ENCODE measurements around the gene LIMK1. TPM values are rescaled to one million over a fixed set of nuclear protein-coding genes. Genes with fewer than 3 reads are reported as not detected.

Gene LIMK1
- total RNA-seq, 1 experiment from 2014 or later = 56.3 TPM

GRCh38 chr7:74039337-74039736 lies 44.3 kb upstream of the LIMK1 start:
- ChIA-PET RAD21 (ENCODE audit: low non-redundant PET in 1 of 2, low total read pairs in 2 of 2, uncharacterized antibody in 2 of 2, unreplicated experiment in 2 of 2) (no interaction called here), POLR2A (no interaction called here), CTCF (interaction anchor here (5.4 kb wide), 1 partner anchor 12 kb away, joined by 29 read pairs; the partner anchor contains the start of gene ELN)
- Histone ChIP-seq H3K36me3 (ENCODE audit: control insufficient read depth in 1 of 2, insufficient read depth in 2 of 2, low read length in 2 of 2) (no peaks in the 10 kb centered on the region), H4K20me1 (ENCODE audit: insufficient read depth) (no peaks in the 10 kb centered on the region), H3K9me2 (ENCODE audit: insufficient read depth) (no peaks in the 10 kb centered on the region), H3K79me2 (ENCODE audit: insufficient read depth, low read length) (no peaks in the 10 kb centered on the region), H3K9ac (ENCODE audit: low read length) (no peak overlapping the region), H3K4me2 (ENCODE audit: low read length) (no peak overlapping the region), H3K9me3 (ENCODE audit: control insufficient read depth in 1 of 2, insufficient read depth in 1 of 2, low read depth in 1 of 2, low read length in 2 of 2) (no peaks in the 10 kb centered on the region), H3K4me1 (ENCODE audit: control insufficient read depth in 1 of 2, insufficient read depth in 2 of 2, low read length in 2 of 2) (peaks cover 6 to 7% of the 10 kb centered on the region in 2 experiments), H3K4me3 (replicated peaks in 1 of 2; ENCODE audit: low read depth in 1 of 2, low read length in 2 of 2) (no peak overlapping the region), H3K27ac (ENCODE audit: low read depth, low read length) (peak overlapping the region; percentile 10; the same call in 1 of the 2 replicates), H2AFZ (ENCODE audit: low read depth, low read length, poor library complexity, severe bottlenecking) (no peak overlapping the region), H3K27me3 (ENCODE audit: insufficient read depth, low read length) (no peaks in the 10 kb centered on the region)
- BruUV-seq (replicated peaks) = no TSS peak
- DNase-seq (ENCODE audit: low read depth, low spot score) (no peak), ATAC-seq (no peak)
- intact Hi-C loops (cut with micrococcal nuclease) = no loop called here
- TF ChIP-seq RAD21 (IDR thresholded peaks at IDR 0.05; ENCODE audit: low read depth) = no peak
- TF ChIP-seq, protein P1, sequence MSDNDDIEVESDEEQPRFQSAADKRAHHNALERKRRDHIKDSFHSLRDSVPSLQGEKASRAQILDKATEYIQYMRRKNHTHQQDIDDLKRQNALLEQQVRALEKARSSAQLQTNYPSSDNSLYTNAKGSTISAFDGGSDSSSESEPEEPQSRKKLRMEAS (IDR thresholded peaks at IDR 0.05) = no peak
- no peak for TF ChIP-seq FOSL1 (IDR thresholded peaks at IDR 0.05; ENCODE audit: low read depth)
- TF ChIP-seq, protein P2, sequence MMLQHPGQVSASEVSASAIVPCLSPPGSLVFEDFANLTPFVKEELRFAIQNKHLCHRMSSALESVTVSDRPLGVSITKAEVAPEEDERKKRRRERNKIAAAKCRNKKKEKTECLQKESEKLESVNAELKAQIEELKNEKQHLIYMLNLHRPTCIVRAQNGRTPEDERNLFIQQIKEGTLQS (IDR thresholded peaks at IDR 0.05) = no peak
- no peak for TF ChIP-seq ELF1 (IDR thresholded peaks at IDR 0.05; ENCODE audit: borderline replicate concordance, low read depth)
- no peak for TF ChIP-seq SP1 (IDR thresholded peaks at IDR 0.05; ENCODE audit: low read depth)

GRCh38 chr7:74040101-74040790 lies 43.4 kb upstream of the LIMK1 start:
- Histone ChIP-seq H3K4me1 (ENCODE audit: control insufficient read depth in 1 of 2, insufficient read depth in 2 of 2, low read length in 2 of 2) (peaks cover 6 to 7% of the 10 kb centered on the region in 2 experiments), H3K9me3 (ENCODE audit: control insufficient read depth in 1 of 2, insufficient read depth in 1 of 2, low read depth in 1 of 2, low read length in 2 of 2) (no peaks in the 10 kb centered on the region), H2AFZ (ENCODE audit: low read depth, low read length, poor library complexity, severe bottlenecking) (no peak overlapping the region), H3K79me2 (ENCODE audit: insufficient read depth, low read length) (no peaks in the 10 kb centered on the region), H3K4me3 (replicated peaks in 1 of 2; ENCODE audit: low read depth in 1 of 2, low read length in 2 of 2) (no peak overlapping the region), H3K27ac (ENCODE audit: low read depth, low read length) (no peak overlapping the region), H3K27me3 (ENCODE audit: insufficient read depth, low read length) (no peaks in the 10 kb centered on the region), H3K36me3 (ENCODE audit: control insufficient read depth in 1 of 2, insufficient read depth in 2 of 2, low read length in 2 of 2) (no peaks in the 10 kb centered on the region), H3K9me2 (ENCODE audit: insufficient read depth) (no peaks in the 10 kb centered on the region), H4K20me1 (ENCODE audit: insufficient read depth) (no peaks in the 10 kb centered on the region), H3K9ac (ENCODE audit: low read length) (no peak overlapping the region), H3K4me2 (ENCODE audit: low read length) (no peak overlapping the region)
- ATAC-seq (no peak), DNase-seq (ENCODE audit: low read depth, low spot score) (no peak)
- intact Hi-C loops (cut with micrococcal nuclease) = no loop called here
- no TSS peak for BruUV-seq (replicated peaks)
- CTCF ChIA-PET = interaction anchor here (5.4 kb wide), 1 partner anchor 13 kb away, joined by 29 read pairs; the partner anchor contains the start of gene ELN
- POLR2A ChIA-PET = no interaction called here
- RAD21 ChIA-PET (ENCODE audit: low non-redundant PET in 1 of 2, low total read pairs in 2 of 2, uncharacterized antibody in 2 of 2, unreplicated experiment in 2 of 2) = no interaction called here
- TF ChIP-seq, protein P3, sequence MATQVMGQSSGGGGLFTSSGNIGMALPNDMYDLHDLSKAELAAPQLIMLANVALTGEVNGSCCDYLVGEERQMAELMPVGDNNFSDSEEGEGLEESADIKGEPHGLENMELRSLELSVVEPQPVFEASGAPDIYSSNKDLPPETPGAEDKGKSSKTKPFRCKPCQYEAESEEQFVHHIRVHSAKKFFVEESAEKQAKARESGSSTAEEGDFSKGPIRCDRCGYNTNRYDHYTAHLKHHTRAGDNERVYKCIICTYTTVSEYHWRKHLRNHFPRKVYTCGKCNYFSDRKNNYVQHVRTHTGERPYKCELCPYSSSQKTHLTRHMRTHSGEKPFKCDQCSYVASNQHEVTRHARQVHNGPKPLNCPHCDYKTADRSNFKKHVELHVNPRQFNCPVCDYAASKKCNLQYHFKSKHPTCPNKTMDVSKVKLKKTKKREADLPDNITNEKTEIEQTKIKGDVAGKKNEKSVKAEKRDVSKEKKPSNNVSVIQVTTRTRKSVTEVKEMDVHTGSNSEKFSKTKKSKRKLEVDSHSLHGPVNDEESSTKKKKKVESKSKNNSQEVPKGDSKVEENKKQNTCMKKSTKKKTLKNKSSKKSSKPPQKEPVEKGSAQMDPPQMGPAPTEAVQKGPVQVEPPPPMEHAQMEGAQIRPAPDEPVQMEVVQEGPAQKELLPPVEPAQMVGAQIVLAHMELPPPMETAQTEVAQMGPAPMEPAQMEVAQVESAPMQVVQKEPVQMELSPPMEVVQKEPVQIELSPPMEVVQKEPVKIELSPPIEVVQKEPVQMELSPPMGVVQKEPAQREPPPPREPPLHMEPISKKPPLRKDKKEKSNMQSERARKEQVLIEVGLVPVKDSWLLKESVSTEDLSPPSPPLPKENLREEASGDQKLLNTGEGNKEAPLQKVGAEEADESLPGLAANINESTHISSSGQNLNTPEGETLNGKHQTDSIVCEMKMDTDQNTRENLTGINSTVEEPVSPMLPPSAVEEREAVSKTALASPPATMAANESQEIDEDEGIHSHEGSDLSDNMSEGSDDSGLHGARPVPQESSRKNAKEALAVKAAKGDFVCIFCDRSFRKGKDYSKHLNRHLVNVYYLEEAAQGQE (IDR thresholded peaks at IDR 0.05; ENCODE audit: low read depth) = no peak
- TF ChIP-seq RAD21 (IDR thresholded peaks at IDR 0.05; ENCODE audit: low read depth) (no peak), TCF7L2 (IDR thresholded peaks at IDR 0.05; ENCODE audit: borderline replicate concordance, extremely low read depth, insufficient read depth, insufficient read length) (no peak), EGR1 (IDR thresholded peaks at IDR 0.05; ENCODE audit: low read depth) (no peak), SIN3A (IDR thresholded peaks at IDR 0.05; ENCODE audit: low read depth) (no peak), FOSL1 (IDR thresholded peaks at IDR 0.05; ENCODE audit: low read depth) (no peak), SRF (IDR thresholded peaks at IDR 0.05; ENCODE audit: low read depth) (no peak), CEBPB (IDR thresholded peaks at IDR 0.05; ENCODE audit: low read depth) (no peak), ZNF274 (IDR thresholded peaks at IDR 0.05; ENCODE audit: low read depth, low read length) (no peak), CBX3 (IDR thresholded peaks at IDR 0.05; ENCODE audit: low read depth) (no peak)
- TF ChIP-seq, protein P4, sequence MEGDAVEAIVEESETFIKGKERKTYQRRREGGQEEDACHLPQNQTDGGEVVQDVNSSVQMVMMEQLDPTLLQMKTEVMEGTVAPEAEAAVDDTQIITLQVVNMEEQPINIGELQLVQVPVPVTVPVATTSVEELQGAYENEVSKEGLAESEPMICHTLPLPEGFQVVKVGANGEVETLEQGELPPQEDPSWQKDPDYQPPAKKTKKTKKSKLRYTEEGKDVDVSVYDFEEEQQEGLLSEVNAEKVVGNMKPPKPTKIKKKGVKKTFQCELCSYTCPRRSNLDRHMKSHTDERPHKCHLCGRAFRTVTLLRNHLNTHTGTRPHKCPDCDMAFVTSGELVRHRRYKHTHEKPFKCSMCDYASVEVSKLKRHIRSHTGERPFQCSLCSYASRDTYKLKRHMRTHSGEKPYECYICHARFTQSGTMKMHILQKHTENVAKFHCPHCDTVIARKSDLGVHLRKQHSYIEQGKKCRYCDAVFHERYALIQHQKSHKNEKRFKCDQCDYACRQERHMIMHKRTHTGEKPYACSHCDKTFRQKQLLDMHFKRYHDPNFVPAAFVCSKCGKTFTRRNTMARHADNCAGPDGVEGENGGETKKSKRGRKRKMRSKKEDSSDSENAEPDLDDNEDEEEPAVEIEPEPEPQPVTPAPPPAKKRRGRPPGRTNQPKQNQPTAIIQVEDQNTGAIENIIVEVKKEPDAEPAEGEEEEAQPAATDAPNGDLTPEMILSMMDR (IDR thresholded peaks at IDR 0.05 in 2 of 3, conservative IDR thresholded peaks at IDR 0.05 in 1 of 3; ENCODE audit: borderline replicate concordance in 1 of 3, insufficient read depth in 1 of 3, low read depth in 2 of 3, low read length in 2 of 3) = no peak

Measured in HCT116 (cell line).